ENCODE data around the gene TANGO2.

Gene TANGO2

DNA sequence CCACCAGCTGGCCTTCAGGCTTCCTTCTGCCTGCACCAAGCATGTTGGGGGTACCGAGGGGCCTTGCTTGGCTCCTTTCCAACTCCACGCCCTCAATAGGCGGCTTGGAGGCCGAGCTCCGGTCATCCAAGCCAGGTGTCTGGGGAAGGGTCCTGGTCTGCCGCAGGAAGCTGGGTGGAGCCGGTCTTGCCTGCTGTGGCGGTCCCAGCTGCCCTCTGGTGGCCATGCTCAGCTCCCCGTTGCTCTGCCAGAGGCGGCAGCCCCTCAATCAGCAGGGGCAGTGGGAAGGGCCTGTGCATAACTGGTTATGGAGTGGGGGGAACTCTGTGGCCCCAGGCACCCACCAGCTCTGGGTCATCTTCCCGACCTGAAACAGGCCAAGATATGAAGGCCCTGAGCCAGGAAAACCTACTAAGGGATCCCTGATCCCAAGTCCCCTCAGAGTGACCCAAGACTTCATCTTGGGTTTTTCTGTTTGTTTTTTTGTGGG is 7.5 kb upstream of the TANGO2 start:
- no peak for ATAC-seq

DNA sequence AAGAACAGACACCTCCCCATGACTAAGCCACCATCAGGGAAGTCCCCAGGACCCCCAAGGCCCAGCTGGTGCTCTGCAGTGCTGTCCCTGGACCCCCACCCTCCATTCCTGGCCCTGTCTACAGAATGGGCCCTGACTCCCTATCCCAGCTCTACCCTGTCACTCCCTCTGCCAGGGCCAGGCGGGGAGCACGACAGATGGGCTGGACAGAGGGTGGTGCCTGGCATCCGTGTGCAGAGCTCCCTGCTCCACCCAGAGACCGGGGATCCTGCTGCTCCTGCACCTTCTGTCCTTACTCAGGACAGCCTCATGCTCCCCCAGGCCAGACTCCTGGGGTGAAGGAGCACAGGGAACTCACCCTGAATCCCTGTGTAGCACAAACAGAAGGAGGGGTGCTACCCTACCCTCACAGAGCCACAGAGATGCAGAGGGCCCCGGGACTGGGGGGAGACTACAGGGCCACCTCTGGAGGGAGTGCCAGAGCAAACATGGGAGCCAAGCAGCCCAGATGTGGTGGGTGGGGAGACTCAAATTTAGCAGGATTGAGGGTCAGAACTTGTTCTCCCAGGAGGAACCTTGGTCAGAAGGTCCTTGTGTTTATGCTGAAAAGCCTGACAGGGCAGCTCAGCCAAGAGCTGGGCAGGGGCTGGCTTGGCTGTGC is 6.3 kb upstream of the TANGO2 start:
- no peak for ATAC-seq

DNA sequence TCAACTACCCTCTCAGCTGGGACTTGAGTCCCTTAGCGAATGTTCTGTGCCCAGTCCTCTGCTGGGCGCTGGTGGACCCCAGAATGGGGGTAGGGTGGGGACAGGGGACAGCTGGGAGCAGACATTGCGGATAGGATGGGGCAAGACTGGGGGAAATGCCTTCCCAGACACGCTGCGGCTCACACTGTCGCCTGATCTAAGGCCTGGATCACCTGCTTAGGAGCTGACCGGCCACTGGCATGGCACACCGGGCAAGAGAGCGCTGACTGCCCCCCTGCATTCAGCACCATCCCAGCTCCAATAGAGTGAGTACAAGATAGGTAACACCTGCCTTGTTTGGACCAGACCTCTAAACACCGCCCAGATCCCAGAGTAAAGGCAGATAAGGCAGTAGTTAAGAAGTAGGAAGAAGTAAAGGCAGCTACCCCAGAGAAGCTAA is 5.7 kb upstream of the TANGO2 start:
- no peak for ATAC-seq

- no peak for ATAC-seq
These were observed 4.8 kb upstream of the TANGO2 start for GRCh38 chr22:20015971-20016733.

DNA sequence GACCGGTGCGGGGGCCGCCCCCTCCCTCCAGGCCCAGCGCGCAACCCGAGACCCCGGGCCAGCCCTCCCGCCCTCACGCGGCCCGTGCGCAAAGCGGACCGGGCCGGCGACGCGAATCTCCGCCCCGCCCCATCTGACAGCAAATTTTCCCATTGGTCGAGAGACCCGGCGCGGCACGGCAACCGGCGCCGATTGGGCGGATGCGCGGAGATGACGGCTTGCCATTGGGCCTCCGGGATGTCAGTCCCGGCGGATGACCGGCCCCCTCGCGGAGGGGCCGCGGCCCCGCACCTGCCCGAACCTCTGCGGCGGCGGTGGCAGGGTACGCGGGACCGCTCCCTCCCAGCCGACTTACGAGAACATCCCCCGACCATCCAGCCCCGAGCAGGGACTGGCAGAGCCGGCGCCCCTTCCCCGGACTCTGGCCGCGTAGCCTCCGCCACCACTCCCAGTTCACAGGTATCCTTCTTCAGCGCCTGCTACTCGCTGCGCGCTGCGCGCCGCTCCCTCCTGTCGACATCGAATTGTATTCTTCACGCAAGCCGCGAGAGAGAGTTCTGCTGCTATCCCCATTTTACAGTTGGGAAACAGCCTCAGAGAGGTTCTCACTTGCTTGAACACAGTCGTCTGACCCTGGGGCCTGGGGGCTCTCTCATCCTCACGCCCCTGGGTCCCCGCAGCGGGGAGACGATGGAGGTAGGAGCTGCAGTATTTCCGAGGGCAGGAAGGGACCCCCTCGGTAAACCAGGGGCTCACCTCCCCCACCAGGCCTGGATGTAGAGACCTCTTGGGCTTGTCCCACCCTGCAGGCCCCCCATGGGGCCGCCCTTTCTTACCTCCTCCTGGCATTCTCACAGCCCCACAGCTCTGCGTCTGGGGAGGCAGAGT is 3.9 kb upstream of the TANGO2 start, which contains the start of gene ARVCF:
TSS of gene ARVCF (minus strand) at position 90 of the 888 bp plus-strand sequence. CDS start 26,029 bp downstream, outside the sequence.
- peak; percentile 68 to 71 for ATAC-seq

DNA sequence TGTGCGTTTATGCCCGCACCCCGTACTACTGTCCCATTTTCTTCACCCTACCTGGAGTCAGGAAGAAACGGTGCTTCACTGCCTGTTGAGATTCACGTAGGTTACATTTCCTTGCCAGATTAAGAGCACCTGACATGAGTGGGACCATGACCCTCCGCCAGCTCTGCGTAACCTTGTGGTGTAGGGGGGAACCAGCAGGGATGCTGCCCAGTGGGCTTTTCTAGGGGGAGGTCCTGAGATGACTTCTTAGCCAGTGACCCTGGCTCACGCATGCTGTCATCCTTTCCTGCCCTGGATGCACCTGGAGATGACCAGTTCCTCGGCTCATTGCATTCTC is 3.3 kb upstream of the TANGO2 start:
- no peak for ATAC-seq

DNA sequence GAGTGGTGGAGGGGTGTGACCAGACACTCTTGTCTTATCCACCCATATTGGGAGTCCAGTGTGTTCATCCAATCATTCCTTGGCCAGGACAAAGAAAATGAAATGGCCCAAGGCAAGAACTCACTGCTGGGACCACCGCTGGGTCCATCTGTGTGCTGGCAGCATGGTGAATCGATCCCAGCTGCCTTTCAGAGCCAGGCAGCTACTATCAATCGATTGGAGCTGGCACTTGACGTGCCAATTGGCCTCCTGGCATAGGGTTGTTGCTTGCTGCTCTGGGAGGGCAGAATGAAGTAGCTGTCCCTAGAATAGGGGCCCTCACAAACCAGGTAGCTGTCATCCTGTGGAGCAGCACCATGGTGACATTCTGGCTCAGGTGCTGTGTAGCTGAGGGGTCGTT is 2.9 kb upstream of the TANGO2 start:
- no peak for ATAC-seq

GRCh38 chr22:20019661-20020532 is 1.0 kb upstream of the TANGO2 start:
- no peak for ATAC-seq

DNA sequence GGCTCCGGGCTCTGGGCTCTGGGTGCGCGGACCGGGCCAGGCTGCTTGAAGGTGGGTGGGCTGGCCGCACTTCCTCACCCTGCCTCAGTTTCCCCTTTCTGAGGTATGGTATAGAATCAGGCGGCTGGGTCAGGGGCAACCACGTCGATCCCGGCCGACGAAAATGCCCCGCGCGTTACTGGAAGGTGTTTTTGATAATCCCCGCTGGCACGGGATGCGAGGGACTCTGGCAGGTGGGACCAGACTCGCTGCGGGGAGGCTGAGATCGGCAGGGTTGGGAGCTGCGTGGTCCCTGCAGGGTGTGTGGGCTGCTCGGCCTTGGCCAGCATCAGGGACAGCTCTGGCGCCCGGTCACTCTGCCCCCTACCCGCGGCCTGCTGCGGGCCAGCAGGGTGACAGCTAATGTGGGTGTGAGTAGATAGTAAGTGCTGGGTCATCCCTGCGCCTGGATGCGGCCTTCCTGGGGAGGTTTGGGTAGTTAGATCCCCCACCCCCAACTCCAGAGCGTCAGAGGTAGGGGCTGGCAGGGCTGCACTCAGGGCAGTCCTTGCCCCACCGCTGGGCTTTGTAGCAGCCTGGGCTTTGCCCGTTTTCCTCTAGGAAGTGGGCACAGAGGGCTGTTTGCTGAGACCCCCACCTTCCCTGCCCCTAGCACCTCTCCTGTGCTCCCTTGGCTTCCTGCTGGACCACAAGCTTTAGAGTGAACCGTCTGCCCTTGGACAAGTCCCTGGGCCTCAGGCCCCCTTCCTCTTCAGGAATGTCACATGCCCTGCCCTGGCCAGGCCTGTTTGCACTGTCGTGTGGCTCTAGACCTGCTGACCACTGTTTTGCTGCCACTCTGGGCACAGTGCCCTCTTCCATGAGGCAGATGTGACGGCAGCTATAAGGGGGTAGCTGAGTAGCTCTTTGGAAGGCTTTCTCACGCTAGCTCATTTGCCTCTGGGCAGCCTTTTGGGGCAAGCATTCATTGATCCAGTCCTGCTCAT is 579 bp downstream of the TANGO2 start:
- ATAC-seq = no peak

- no peak for ATAC-seq
These were observed 1.5 kb downstream of the TANGO2 start for GRCh38 chr22:20022231-20022977.

DNA sequence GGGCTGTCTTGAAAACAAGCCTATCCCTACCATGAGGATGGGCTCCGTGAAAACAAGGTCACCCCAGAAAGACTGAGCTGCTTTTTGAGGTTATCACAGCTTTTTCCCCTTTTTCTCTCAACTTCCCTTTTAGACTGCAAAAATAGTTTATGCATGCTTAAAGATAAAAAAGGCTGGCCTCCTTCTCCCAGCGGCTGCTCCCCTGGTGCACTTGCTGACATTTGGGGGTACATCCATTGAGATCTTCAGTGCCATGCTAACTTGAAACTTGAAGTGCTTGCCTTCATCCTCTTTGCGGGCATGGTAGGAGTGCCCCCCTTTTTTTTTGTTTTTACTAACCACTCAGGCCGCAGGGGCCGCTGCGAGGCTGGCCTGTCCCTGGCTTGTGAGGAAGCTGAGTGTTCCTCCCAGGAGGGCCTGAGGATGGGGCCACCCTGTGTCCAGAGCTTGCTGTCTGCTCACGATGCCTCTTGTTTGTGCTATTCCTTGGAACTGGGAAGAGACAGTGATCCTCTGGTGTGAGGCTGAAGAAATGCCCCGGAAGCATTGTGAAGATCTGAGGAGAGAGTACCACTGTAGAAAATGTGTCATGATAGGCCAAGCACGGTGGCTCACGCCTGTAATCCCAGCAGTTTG is 2.2 kb downstream of the TANGO2 start:
- ATAC-seq = no peak

GRCh38 chr22:20024225-20024624 is 3.3 kb downstream of the TANGO2 start:
- ATAC-seq = no peak

- no peak for ATAC-seq
These were observed 3.9 kb downstream of the TANGO2 start for GRCh38 chr22:20024650-20025397.

GRCh38 chr22:20025401-20026203 is 4.7 kb downstream of the TANGO2 start:
- no peak for ATAC-seq

- ATAC-seq = no peak
These were observed 5.4 kb downstream of the TANGO2 start for GRCh38 chr22:20026204-20026908.

DNA sequence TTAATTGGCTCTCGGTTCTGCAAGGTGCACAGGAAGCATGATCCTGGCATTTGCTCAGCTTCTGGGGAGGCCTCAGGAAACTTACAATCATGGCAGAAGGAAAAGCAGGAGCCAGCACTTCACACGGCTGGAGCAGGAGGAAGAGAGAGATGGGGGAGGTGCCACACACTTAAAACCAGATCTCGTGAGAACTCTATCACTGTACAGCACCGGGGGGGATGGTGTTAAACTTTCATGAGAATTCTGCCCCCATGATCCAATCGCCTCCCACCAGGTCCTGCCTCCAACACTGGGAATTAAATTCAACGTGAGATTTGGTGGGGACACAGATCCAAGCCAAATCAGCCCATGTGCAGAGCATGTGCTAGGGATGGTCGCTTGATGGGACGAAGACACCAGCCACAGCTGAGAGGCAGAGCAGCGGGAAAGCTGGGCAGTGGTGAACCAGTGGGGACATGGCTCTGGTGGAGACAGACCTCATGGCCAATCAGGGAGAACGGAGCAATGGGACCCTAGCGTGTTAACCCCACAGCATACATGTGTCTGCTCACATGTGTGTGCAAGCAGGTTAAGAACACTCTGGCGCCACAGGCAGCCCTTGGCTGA is 6.2 kb downstream of the TANGO2 start:
- no peak for ATAC-seq

Data from activated CD4-positive, CD25-positive, alpha-beta regulatory T cell treated with anti-CD3 and anti-CD28 coated beads, Interleukin-2, amount 50 U/mL, for 24 hours (primary cell).